ENCODE measurements around the gene CHID1. TPM values are rescaled to one million over a fixed set of nuclear protein-coding genes. Genes with fewer than 3 reads are reported as not detected.

The CHID1 gene
- total and polyA plus RNA-seq, 9 of the 15 experiments (the other 6 are each of a cell fraction or from before 2014, with no cell fraction given), result 15.1 to 108 (median 39.8) TPM

- DNase-seq (ENCODE audit: extremely low read depth in 1 of 4, low spot score in 3 of 4) (no peak), ATAC-seq (no peak), FAIRE-seq (no peak)
- POLR2A ChIA-PET, result interaction anchor here (0.6 to 1.1 kb wide), 2 partner anchors 25 to 84 kb away, joined by 3 read pairs; no protein-coding TSS in a partner anchor
- H3K4me2 ChIP-seq (ENCODE audit: insufficient read depth, low read length), result no peak overlapping the region
- H3K36me3 ChIP-seq (ENCODE audit: control insufficient read depth, insufficient read depth, low read length), result peaks cover 51% of the 10 kb centered on the region
- no peak overlapping the region for H3K4me3 ChIP-seq
- no peaks in the 10 kb centered on the region for H3K27me3 ChIP-seq (ENCODE audit: control insufficient read depth in 2 of 2, insufficient read depth in 2 of 2, low read length in 2 of 2)
- peaks cover 18% of the 10 kb centered on the region for H4K20me1 ChIP-seq (replicated peaks; ENCODE audit: control insufficient read depth, insufficient read depth, low read length)
- H3K9me3 ChIP-seq (replicated peaks; ENCODE audit: control insufficient read depth, insufficient read depth, low read depth, low read length), result no peaks in the 10 kb centered on the region
- WGBS (ENCODE audit: insufficient coverage, low coverage, missing lambda C conversion rate), result 73% methylated on average over 7 of the region's 9 CpGs
- 0 out of 4 replicates have a peak overlapping the region, but pooled peaks of 1 of the 2 experiments have one; percentile 61 for H3K9ac ChIP-seq (ENCODE audit: insufficient read depth in 1 of 2, low read depth in 2 of 2, low read length in 2 of 2)
- in situ Hi-C loops (cut with MboI), result no loop called here
- no peaks in the 10 kb centered on the region for H3K79me2 ChIP-seq (ENCODE audit: control insufficient read depth, insufficient read depth, low read length)
- TF ChIP-seq LARP7 (IDR thresholded peaks at IDR 0.05), result no peak
- TF ChIP-seq POLR2G (IDR thresholded peaks at IDR 0.05; ENCODE audit: low read depth, low read length), result peak; percentile 34
- H3K4me1 ChIP-seq (replicated peaks in 1 of 2; ENCODE audit: control insufficient read depth in 2 of 2, insufficient read depth in 2 of 2, low read length in 2 of 2), result peaks cover 13 to 79% of the 10 kb centered on the region in 2 experiments; a peak in 4 of 5 replicates
- intact Hi-C loops (cut with micrococcal nuclease), result no loop called here
- CTCF ChIA-PET (ENCODE audit: low intra/inter-chr PET ratio), result no interaction called here
- BruUV-seq (replicated peaks), result no TSS peak
- H3K27ac ChIP-seq (ENCODE audit: extremely low read depth, low read depth, low read length), result no peak overlapping the region
- peaks cover 10% of the 10 kb centered on the region for H3K9me1 ChIP-seq (ENCODE audit: control insufficient read depth, insufficient read depth, low read length)
- H2AFZ ChIP-seq (ENCODE audit: low read depth, low read length), result no peak overlapping the region
Measured at GRCh38 chr11:871472-871871, 39.1 kb downstream of the CHID1 start.

DNA sequence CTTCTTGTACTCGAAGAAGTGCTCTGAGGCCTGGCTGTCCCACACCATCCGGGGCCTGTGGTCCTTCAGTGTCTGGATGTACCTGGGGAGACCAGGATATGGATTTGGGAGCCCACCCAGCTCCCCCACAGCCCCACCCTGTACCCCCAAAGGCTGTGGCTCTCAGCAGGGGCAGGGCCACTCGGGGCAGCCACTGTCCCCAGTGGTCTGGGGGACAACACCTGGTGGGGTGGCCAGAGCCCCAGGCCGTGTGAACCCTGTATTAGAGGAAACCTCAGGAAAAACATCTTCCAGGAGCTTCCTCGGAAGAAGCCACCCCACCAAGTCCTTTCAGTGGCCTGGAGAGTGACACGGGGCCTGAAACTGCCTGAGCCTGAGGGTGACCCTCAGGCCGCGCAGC, 40.2 kb downstream of the CHID1 start:
- no peak for FAIRE-seq
- Histone ChIP-seq H3K27ac (ENCODE audit: extremely low read depth, low read depth, low read length) (no peak overlapping the region), H3K4me3 (no peak overlapping the region), H4K20me1 (replicated peaks; ENCODE audit: control insufficient read depth, insufficient read depth, low read length) (peaks cover 11% of the 10 kb centered on the region; the same call in 1 of the 2 replicates), H3K4me1 (replicated peaks in 1 of 2; ENCODE audit: control insufficient read depth in 2 of 2, insufficient read depth in 2 of 2, low read length in 2 of 2) (peaks cover 2 to 79% of the 10 kb centered on the region in 2 experiments; a peak in 4 of 5 replicates), H3K36me3 (ENCODE audit: control insufficient read depth, insufficient read depth, low read length) (peaks cover 54% of the 10 kb centered on the region), H3K27me3 (ENCODE audit: control insufficient read depth in 2 of 2, insufficient read depth in 2 of 2, low read length in 2 of 2) (no peaks in the 10 kb centered on the region), H3K4me2 (ENCODE audit: insufficient read depth, low read length) (no peak overlapping the region), H3K9me1 (ENCODE audit: control insufficient read depth, insufficient read depth, low read length) (peaks cover 3% of the 10 kb centered on the region), H3K9me3 (replicated peaks; ENCODE audit: control insufficient read depth, insufficient read depth, low read depth, low read length) (no peaks in the 10 kb centered on the region), H3K79me2 (ENCODE audit: control insufficient read depth, insufficient read depth, low read length) (no peaks in the 10 kb centered on the region), H2AFZ (ENCODE audit: low read depth, low read length) (no peak overlapping the region), H3K9ac (ENCODE audit: insufficient read depth in 1 of 2, low read depth in 2 of 2, low read length in 2 of 2) (peak overlapping the region in 1 of 2 experiments; percentile 52; a peak in 2 of 4 replicates)
- BruUV-seq (replicated peaks), result no TSS peak
- CTCF ChIA-PET (ENCODE audit: low intra/inter-chr PET ratio), result no interaction called here
- POLR2A ChIA-PET, result no interaction called here
- in situ Hi-C loops (cut with MboI) (no loop called here), intact Hi-C loops (cut with micrococcal nuclease) (no loop called here)
- ATAC-seq, result no peak
- no peak for DNase-seq (ENCODE audit: extremely low read depth in 1 of 4, low spot score in 3 of 4)
- WGBS (ENCODE audit: insufficient coverage, low coverage, missing lambda C conversion rate), result 93% methylated on average over 6 of the region's 8 CpGs
- TF ChIP-seq PHF8 (IDR thresholded peaks at IDR 0.05; ENCODE audit: borderline replicate concordance, low read length) (no peak), SMARCB1 (IDR thresholded peaks at IDR 0.05; ENCODE audit: insufficient read length, low read depth) (no peak), ZFP36 (IDR thresholded peaks at IDR 0.05; ENCODE audit: low read depth, low read length, partially characterized antibody) (no peak), E2F3 (CRISPR knock-in tag; IDR thresholded peaks at IDR 0.05) (no peak), ZNF212 (CRISPR knock-in tag; IDR thresholded peaks at IDR 0.05) (no peak), TSHZ1 (CRISPR knock-in tag; IDR thresholded peaks at IDR 0.05) (no peak), FOXP1 (CRISPR knock-in tag; IDR thresholded peaks at IDR 0.05) (no peak), ASH1L (IDR thresholded peaks at IDR 0.05; ENCODE audit: borderline replicate concordance, low read depth, partially characterized antibody) (no peak), ETS2 (tag; IDR thresholded peaks at IDR 0.05; ENCODE audit: borderline replicate concordance, poor library complexity, severe bottlenecking) (no peak), ILF3 (IDR thresholded peaks at IDR 0.05; ENCODE audit: borderline replicate concordance) (no peak), PML (IDR thresholded peaks at IDR 0.05; ENCODE audit: low read length) (no peak)
